GM23338 (cell line): ENCODE data around the gene EVC2. TPM values are rescaled to one million over a fixed set of nuclear protein-coding genes. Genes with fewer than 3 reads are reported as not detected.

Experiments used
- ATAC-seq: fragments of 200-7000 bp; cut with Tn5 transposase; 3 replicates; pipeline ENCODE4 v1.9.1; 2020
- DNase-seq: peaks from one replicate; pipeline ENCODE4 v3.0.0-alpha.2; 2015; ENCODE audit warnings: low spot score
- H2AFZ ChIP-seq: fragments of 200-600 bp; sonication (generic); 2 replicates; pipeline ENCODE4 v1.8.0; 2016; ENCODE audit warnings: antibody characterized with exemption, mild to moderate bottlenecking, moderate library complexity
- H3F3A ChIP-seq: fragments of 200-600 bp; sonication (generic); replicated peaks from 2 replicates; pipeline ENCODE4 v1.8.0; 2017; ENCODE audit warnings: antibody characterized with exemption, mixed run types, low read depth
- H3K27ac ChIP-seq: fragments of 200-600 bp; sonication (generic); 2 replicates; pipeline ENCODE4 v1.6.1; 2016; ENCODE audit warnings: low read depth
- H3K27me3 ChIP-seq: fragments of 200-600 bp; sonication (generic); 2 replicates; pipeline ENCODE4 v1.8.0; 2016; ENCODE audit warnings: mild to moderate bottlenecking, mixed run types, moderate library complexity; ENCODE audit not compliant: insufficient read depth
- H3K36me3 ChIP-seq: fragments of 200-600 bp; sonication (generic); 2 replicates; pipeline ENCODE4 v1.8.0; 2016; ENCODE audit warnings: mild to moderate bottlenecking; ENCODE audit not compliant: insufficient read depth
- H3K4me1 ChIP-seq: fragments of 200-600 bp; sonication (generic); 2 replicates; pipeline ENCODE4 v1.8.0; 2016; ENCODE audit warnings: mild to moderate bottlenecking, moderate library complexity; ENCODE audit not compliant: insufficient read depth
- H3K4me2 ChIP-seq: fragments of 200-600 bp; sonication (generic); 2 replicates; pipeline ENCODE4 v1.7.1; 2017; ENCODE audit warnings: mixed run types
- H3K4me3 ChIP-seq: fragments of 200-600 bp; sonication (generic); 2 replicates; pipeline ENCODE4 v1.6.1; 2016; ENCODE audit warnings: mixed run types
- H3K79me2 ChIP-seq: fragments of 200-600 bp; sonication (generic); replicated peaks from 2 replicates; pipeline ENCODE4 v1.8.0; 2017; ENCODE audit warnings: mild to moderate bottlenecking; ENCODE audit not compliant: insufficient read depth
- H3K9me2 ChIP-seq: fragments of 200-600 bp; sonication (generic); 2 replicates; pipeline ENCODE4 v1.8.0; 2017; ENCODE audit not compliant: insufficient read depth
- H4K20me1 ChIP-seq: fragments of 200-600 bp; sonication (generic); replicated peaks from 2 replicates; pipeline ENCODE4 v1.8.0; 2017; ENCODE audit warnings: mild to moderate bottlenecking; ENCODE audit not compliant: insufficient read depth
- H3K27ac Mint-ChIP-seq: 2 replicates; pipeline ENCODE4 v1.8.0; 2020; ENCODE audit warnings: inconsistent platforms, mild to moderate bottlenecking, moderate library complexity, mixed read lengths
- H3K27me3 Mint-ChIP-seq: 3 replicates; pipeline ENCODE4 v1.8.0; 2022; ENCODE audit warnings: low read depth, mild to moderate bottlenecking, moderate library complexity, mixed read lengths, inconsistent platforms; ENCODE audit not compliant: insufficient read depth, poor library complexity
- H3K36me3 Mint-ChIP-seq: 3 replicates; pipeline ENCODE4 v1.8.0; 2021; ENCODE audit warnings: low read depth, mild to moderate bottlenecking, inconsistent platforms, moderate library complexity, mixed read lengths
- H3K4me1 Mint-ChIP-seq: 3 replicates; pipeline ENCODE4 v1.8.0; 2020; ENCODE audit warnings: mild to moderate bottlenecking, inconsistent platforms, mixed read lengths
- H3K4me3 Mint-ChIP-seq: 3 replicates; pipeline ENCODE4 v1.8.0; 2021; ENCODE audit warnings: moderate library complexity, mild to moderate bottlenecking, inconsistent platforms, mixed read lengths
- H3K9me3 Mint-ChIP-seq: 3 replicates; pipeline ENCODE4 v1.8.0; 2020; ENCODE audit warnings: moderate library complexity, mild to moderate bottlenecking, inconsistent platforms, mixed read lengths
- CREB1 ChIP-seq: fragments of 250-450 bp; sonication (Bioruptor Pico); IDR thresholded peaks from 2 replicates; pipeline ENCODE4 v1.5.0; 2020; ENCODE audit warnings: low read depth, mild to moderate bottlenecking, moderate library complexity
- CTCF ChIP-seq, 2 experiments: fragments of 200-600 bp in 1 of 2; sonication (generic) in 1 of 2; conservative IDR thresholded peaks; 2 replicates each; pipeline versions ENCODE4 v1.5.1 to v1.6.1; 2016 to 2017; ENCODE audit warnings: antibody characterized with exemption in 2 of 2, low read depth in 2 of 2, mild to moderate bottlenecking in 2 of 2, moderate library complexity in 1 of 2
- EZH2 ChIP-seq: fragments of 200-600 bp; sonication (generic); IDR thresholded peaks from one replicate; pipeline ENCODE4 v1.8.0; 2017; ENCODE audit warnings: antibody characterized with exemption, mild to moderate bottlenecking, low read depth; ENCODE audit not compliant: unreplicated experiment
- EZH2phosphoT487 ChIP-seq: fragments of 200-600 bp; sonication (generic); IDR thresholded peaks from one replicate; pipeline ENCODE4 v1.8.1; 2018; ENCODE audit warnings: antibody characterized with exemption; ENCODE audit not compliant: unreplicated experiment
- JUNB ChIP-seq: IDR thresholded peaks from one replicate; pipeline ENCODE4 v1.6.1; 2016; ENCODE audit warnings: antibody characterized with exemption; ENCODE audit not compliant: unreplicated experiment
- NANOG ChIP-seq: IDR thresholded peaks from 2 replicates; pipeline ENCODE4 v1.6.1; 2016; ENCODE audit warnings: antibody characterized with exemption, borderline replicate concordance
- POLR2AphosphoS5 ChIP-seq: IDR thresholded peaks from 2 replicates; pipeline ENCODE4 v1.6.1; 2016; ENCODE audit warnings: antibody characterized with exemption, low read depth
- STAT1 ChIP-seq: IDR thresholded peaks from one replicate; pipeline ENCODE4 v1.6.1; 2016; ENCODE audit warnings: antibody characterized with exemption; ENCODE audit not compliant: unreplicated experiment
- ZNF114 ChIP-seq: fragments of 250-450 bp; sonication (Bioruptor Pico); IDR thresholded peaks from 2 replicates; pipeline ENCODE4 v1.5.0; 2020; ENCODE audit warnings: mild to moderate bottlenecking, moderate library complexity
- ZNF331 ChIP-seq: fragments of 250-450 bp; sonication (Bioruptor Pico); IDR thresholded peaks from 2 replicates; pipeline ENCODE4 v1.5.0; 2020; ENCODE audit warnings: low read depth, mild to moderate bottlenecking, moderate library complexity
- polyA plus RNA-seq: library from polyadenylated mRNA; unstranded; fragments of >200 nt; fragmentation: Nextera tagmentation; extraction: Ambion mirVana; gene quantifications from 2 replicates; pipeline ENCODE4 v1.2.1, GENCODE V29; 2016
- total RNA-seq: library from RNA; depleted of rRNA; stranded (reverse); fragments of >200 nt; shearing (Covaris generic); gene quantifications from 2 replicates; pipeline ENCODE4 v1.2.3, GENCODE V29; 2014
- TF ChIP-seq, protein P1 (sequence below): fragments of 250-450 bp; sonication (Bioruptor Pico); IDR thresholded peaks from 2 replicates; pipeline ENCODE4 v1.5.0; 2020; ENCODE audit warnings: mild to moderate bottlenecking, moderate library complexity
- TF ChIP-seq, protein P2 (sequence below): IDR thresholded peaks from one replicate; pipeline ENCODE4 v1.6.1; 2018; ENCODE audit warnings: antibody characterized with exemption; ENCODE audit not compliant: unreplicated experiment
- TF ChIP-seq, protein P3 (sequence below): IDR thresholded peaks from 2 replicates; pipeline ENCODE4 v1.6.1; 2016; ENCODE audit warnings: antibody characterized with exemption

Gene EVC2
- total and polyA plus RNA-seq, 2 experiments from 2014 or later: 3.4 to 11.5 TPM

- H3K36me3 ChIP-seq: no peaks in the 10 kb centered on the region
- TF ChIP-seq STAT1 (no peak), ZNF331 (CRISPR knock-in tag) (no peak), EZH2phosphoT487 (no peak), CTCF (conservative IDR thresholded peaks at IDR 0.05; ENCODE audit: low read depth in 2 of 2) (no peak), EZH2 (no peak), ZNF114 (CRISPR knock-in tag) (no peak), JUNB (no peak), CREB1 (CRISPR knock-in tag) (no peak), POLR2AphosphoS5 (no peak), NANOG (no peak)
- TF ChIP-seq, protein P1, sequence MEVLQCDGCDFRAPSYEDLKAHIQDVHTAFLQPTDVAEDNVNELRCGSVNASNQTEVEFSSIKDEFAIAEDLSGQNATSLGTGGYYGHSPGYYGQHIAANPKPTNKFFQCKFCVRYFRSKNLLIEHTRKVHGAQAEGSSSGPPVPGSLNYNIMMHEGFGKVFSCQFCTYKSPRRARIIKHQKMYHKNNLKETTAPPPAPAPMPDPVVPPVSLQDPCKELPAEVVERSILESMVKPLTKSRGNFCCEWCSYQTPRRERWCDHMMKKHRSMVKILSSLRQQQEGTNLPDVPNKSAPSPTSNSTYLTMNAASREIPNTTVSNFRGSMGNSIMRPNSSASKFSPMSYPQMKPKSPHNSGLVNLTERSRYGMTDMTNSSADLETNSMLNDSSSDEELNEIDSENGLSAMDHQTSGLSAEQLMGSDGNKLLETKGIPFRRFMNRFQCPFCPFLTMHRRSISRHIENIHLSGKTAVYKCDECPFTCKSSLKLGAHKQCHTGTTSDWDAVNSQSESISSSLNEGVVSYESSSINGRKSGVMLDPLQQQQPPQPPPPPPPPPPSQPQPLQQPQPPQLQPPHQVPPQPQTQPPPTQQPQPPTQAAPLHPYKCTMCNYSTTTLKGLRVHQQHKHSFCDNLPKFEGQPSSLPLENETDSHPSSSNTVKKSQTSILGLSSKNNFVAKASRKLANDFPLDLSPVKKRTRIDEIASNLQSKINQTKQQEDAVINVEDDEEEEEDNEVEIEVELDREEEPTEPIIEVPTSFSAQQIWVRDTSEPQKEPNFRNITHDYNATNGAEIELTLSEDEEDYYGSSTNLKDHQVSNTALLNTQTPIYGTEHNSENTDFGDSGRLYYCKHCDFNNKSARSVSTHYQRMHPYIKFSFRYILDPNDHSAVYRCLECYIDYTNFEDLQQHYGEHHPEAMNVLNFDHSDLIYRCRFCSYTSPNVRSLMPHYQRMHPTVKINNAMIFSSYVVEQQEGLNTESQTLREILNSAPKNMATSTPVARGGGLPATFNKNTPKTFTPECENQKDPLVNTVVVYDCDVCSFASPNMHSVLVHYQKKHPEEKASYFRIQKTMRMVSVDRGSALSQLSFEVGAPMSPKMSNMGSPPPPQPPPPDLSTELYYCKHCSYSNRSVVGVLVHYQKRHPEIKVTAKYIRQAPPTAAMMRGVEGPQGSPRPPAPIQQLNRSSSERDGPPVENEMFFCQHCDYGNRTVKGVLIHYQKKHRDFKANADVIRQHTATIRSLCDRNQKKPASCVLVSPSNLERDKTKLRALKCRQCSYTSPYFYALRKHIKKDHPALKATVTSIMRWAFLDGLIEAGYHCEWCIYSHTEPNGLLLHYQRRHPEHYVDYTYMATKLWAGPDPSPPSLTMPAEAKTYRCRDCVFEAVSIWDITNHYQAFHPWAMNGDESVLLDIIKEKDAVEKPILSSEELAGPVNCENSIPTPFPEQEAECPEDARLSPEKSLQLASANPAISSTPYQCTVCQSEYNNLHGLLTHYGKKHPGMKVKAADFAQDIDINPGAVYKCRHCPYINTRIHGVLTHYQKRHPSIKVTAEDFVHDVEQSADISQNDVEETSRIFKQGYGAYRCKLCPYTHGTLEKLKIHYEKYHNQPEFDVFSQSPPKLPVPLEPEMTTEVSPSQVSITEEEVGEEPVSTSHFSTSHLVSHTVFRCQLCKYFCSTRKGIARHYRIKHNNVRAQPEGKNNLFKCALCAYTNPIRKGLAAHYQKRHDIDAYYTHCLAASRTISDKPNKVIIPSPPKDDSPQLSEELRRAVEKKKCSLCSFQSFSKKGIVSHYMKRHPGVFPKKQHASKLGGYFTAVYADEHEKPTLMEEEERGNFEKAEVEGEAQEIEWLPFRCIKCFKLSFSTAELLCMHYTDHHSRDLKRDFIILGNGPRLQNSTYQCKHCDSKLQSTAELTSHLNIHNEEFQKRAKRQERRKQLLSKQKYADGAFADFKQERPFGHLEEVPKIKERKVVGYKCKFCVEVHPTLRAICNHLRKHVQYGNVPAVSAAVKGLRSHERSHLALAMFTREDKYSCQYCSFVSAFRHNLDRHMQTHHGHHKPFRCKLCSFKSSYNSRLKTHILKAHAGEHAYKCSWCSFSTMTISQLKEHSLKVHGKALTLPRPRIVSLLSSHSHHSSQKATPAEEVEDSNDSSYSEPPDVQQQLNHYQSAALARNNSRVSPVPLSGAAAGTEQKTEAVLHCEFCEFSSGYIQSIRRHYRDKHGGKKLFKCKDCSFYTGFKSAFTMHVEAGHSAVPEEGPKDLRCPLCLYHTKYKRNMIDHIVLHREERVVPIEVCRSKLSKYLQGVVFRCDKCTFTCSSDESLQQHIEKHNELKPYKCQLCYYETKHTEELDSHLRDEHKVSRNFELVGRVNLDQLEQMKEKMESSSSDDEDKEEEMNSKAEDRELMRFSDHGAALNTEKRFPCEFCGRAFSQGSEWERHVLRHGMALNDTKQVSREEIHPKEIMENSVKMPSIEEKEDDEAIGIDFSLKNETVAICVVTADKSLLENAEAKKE: no peak
- TF ChIP-seq, protein P2, sequence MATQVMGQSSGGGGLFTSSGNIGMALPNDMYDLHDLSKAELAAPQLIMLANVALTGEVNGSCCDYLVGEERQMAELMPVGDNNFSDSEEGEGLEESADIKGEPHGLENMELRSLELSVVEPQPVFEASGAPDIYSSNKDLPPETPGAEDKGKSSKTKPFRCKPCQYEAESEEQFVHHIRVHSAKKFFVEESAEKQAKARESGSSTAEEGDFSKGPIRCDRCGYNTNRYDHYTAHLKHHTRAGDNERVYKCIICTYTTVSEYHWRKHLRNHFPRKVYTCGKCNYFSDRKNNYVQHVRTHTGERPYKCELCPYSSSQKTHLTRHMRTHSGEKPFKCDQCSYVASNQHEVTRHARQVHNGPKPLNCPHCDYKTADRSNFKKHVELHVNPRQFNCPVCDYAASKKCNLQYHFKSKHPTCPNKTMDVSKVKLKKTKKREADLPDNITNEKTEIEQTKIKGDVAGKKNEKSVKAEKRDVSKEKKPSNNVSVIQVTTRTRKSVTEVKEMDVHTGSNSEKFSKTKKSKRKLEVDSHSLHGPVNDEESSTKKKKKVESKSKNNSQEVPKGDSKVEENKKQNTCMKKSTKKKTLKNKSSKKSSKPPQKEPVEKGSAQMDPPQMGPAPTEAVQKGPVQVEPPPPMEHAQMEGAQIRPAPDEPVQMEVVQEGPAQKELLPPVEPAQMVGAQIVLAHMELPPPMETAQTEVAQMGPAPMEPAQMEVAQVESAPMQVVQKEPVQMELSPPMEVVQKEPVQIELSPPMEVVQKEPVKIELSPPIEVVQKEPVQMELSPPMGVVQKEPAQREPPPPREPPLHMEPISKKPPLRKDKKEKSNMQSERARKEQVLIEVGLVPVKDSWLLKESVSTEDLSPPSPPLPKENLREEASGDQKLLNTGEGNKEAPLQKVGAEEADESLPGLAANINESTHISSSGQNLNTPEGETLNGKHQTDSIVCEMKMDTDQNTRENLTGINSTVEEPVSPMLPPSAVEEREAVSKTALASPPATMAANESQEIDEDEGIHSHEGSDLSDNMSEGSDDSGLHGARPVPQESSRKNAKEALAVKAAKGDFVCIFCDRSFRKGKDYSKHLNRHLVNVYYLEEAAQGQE: no peak
- TF ChIP-seq, protein P3, sequence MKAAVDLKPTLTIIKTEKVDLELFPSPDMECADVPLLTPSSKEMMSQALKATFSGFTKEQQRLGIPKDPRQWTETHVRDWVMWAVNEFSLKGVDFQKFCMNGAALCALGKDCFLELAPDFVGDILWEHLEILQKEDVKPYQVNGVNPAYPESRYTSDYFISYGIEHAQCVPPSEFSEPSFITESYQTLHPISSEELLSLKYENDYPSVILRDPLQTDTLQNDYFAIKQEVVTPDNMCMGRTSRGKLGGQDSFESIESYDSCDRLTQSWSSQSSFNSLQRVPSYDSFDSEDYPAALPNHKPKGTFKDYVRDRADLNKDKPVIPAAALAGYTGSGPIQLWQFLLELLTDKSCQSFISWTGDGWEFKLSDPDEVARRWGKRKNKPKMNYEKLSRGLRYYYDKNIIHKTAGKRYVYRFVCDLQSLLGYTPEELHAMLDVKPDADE: no peak
- H3K79me2 ChIP-seq: no peaks in the 10 kb centered on the region
- no peaks in the 10 kb centered on the region for H3F3A ChIP-seq
- no peaks in the 10 kb centered on the region for H3K9me2 ChIP-seq
- H3K27me3 Mint-ChIP-seq: no peaks in the 10 kb centered on the region
- no peaks in the 10 kb centered on the region for H3K27me3 ChIP-seq
- H4K20me1 ChIP-seq: no peaks in the 10 kb centered on the region; the same call in 1 of the 2 replicates
- H3K4me1 Mint-ChIP-seq: peaks cover 10% of the 10 kb centered on the region
- no peak overlapping the region for H3K4me3 Mint-ChIP-seq
- ATAC-seq: peak; percentile 75
- H3K9me3 Mint-ChIP-seq: peaks cover 2% of the 10 kb centered on the region; the same call in 1 of the 3 replicates
- H3K4me2 ChIP-seq: no peak overlapping the region
- no peak for DNase-seq
- H3K4me3 ChIP-seq: no peak overlapping the region
- H3K36me3 Mint-ChIP-seq: no peaks in the 10 kb centered on the region; the same call in 2 of the 3 replicates
- no peak overlapping the region for H3K27ac ChIP-seq
- H2AFZ ChIP-seq: no peak overlapping the region
- no peak overlapping the region for H3K27ac Mint-ChIP-seq
- no peaks in the 10 kb centered on the region for H3K4me1 ChIP-seq
These were observed 182.1 kb downstream of the EVC2 start for GRCh38 chr4:5526080-5526846.
